H9 (cell line): ENCODE measurements around the gene NADSYN1. TPM values are rescaled to one million over a fixed set of nuclear protein-coding genes. Genes with fewer than 3 reads are reported as not detected.

Experiments used
- DNase-seq: peaks from one replicate; pipeline ENCODE4 v3.0.0-alpha.2; 2017
- H2AFZ ChIP-seq: one replicate; pipeline ENCODE4 v1.6.1; 2013; ENCODE audit warnings: mild to moderate bottlenecking, low read length, control low read depth, moderate library complexity
- H2AK5ac ChIP-seq: 2 replicates; pipeline ENCODE4 v1.6.1; 2013; ENCODE audit warnings: low read length, control low read depth, mixed read lengths; ENCODE audit not compliant: insufficient read length
- H2BK120ac ChIP-seq: one replicate; pipeline ENCODE4 v1.6.1; 2013; ENCODE audit warnings: low read depth, mild to moderate bottlenecking, low read length, control low read depth, inconsistent platforms; ENCODE audit not compliant: poor library complexity, severe bottlenecking
- H2BK12ac ChIP-seq: 2 replicates; pipeline ENCODE4 v1.6.1; 2013; ENCODE audit warnings: low read length, control low read depth, mixed read lengths, low read depth; ENCODE audit not compliant: insufficient read length
- H2BK15ac ChIP-seq: 2 replicates; pipeline ENCODE4 v1.6.1; 2013; ENCODE audit warnings: low read depth, low read length, control low read depth
- H2BK20ac ChIP-seq: one replicate; pipeline ENCODE4 v1.6.1; 2013; ENCODE audit warnings: low read depth, mild to moderate bottlenecking, low read length, control low read depth, inconsistent platforms; ENCODE audit not compliant: poor library complexity, severe bottlenecking
- H2BK5ac ChIP-seq: 2 replicates; pipeline ENCODE4 v1.6.1; 2013; ENCODE audit warnings: low read length, control low read depth, mixed read lengths; ENCODE audit not compliant: insufficient read length
- H3K14ac ChIP-seq: 2 replicates; pipeline ENCODE4 v1.6.1; 2013; ENCODE audit warnings: low read length, control low read depth; ENCODE audit not compliant: insufficient read depth
- H3K18ac ChIP-seq: 2 replicates; pipeline ENCODE4 v1.6.1; 2013; ENCODE audit warnings: low read depth, mild to moderate bottlenecking, mixed read lengths, low read length, control low read depth; ENCODE audit not compliant: insufficient read length
- H3K23ac ChIP-seq: 2 replicates; pipeline ENCODE4 v1.6.1; 2013; ENCODE audit warnings: low read length, control low read depth, mixed read lengths, low read depth; ENCODE audit not compliant: insufficient read length
- H3K23me2 ChIP-seq: 2 replicates; pipeline ENCODE4 v1.6.1; 2013; ENCODE audit warnings: low read depth, mild to moderate bottlenecking, mixed read lengths, low read length, control low read depth; ENCODE audit not compliant: insufficient read length, poor library complexity, severe bottlenecking
- H3K27ac ChIP-seq: 2 replicates; pipeline ENCODE4 v1.5.1; 2013; ENCODE audit warnings: low read length, control low read depth, mixed read lengths, low read depth; ENCODE audit not compliant: insufficient read length
- H3K27me3 ChIP-seq: 2 replicates; pipeline ENCODE4 v1.6.1; 2013; ENCODE audit warnings: low read length, control low read depth, inconsistent platforms; ENCODE audit not compliant: insufficient read depth
- H3K4ac ChIP-seq: 2 replicates; pipeline ENCODE4 v1.6.1; 2013; ENCODE audit warnings: low read depth, mild to moderate bottlenecking, control low read depth, inconsistent platforms, low read length, moderate library complexity
- H3K4me1 ChIP-seq: 2 replicates; pipeline ENCODE4 v1.6.1; 2013; ENCODE audit warnings: low read length, control low read depth, inconsistent platforms; ENCODE audit not compliant: insufficient read depth
- H3K4me2 ChIP-seq: 2 replicates; pipeline ENCODE4 v1.6.1; 2013; ENCODE audit warnings: low read length, control low read depth, mixed read lengths; ENCODE audit not compliant: insufficient read length, insufficient read depth
- H3K56ac ChIP-seq: 2 replicates; pipeline ENCODE4 v1.6.1; 2013; ENCODE audit warnings: low read depth, mild to moderate bottlenecking, mixed read lengths, low read length, control low read depth; ENCODE audit not compliant: insufficient read length
- H3K79me1 ChIP-seq: 2 replicates; pipeline ENCODE4 v1.6.1; 2013; ENCODE audit warnings: low read depth, mild to moderate bottlenecking, moderate library complexity, low read length, control low read depth, inconsistent platforms; ENCODE audit not compliant: insufficient read depth, poor library complexity, severe bottlenecking
- H3K79me2 ChIP-seq: 2 replicates; pipeline ENCODE4 v1.6.1; 2013; ENCODE audit warnings: low read length, control low read depth, inconsistent platforms; ENCODE audit not compliant: insufficient read depth
- H3K9ac ChIP-seq: 2 replicates; pipeline ENCODE4 v1.6.1; 2013; ENCODE audit warnings: low read length, control low read depth, mixed read lengths; ENCODE audit not compliant: insufficient read length; ENCODE audit errors: extremely low read depth
- H3K9me3 ChIP-seq: one replicate; pipeline ENCODE4 v1.6.1; 2013; ENCODE audit warnings: low read depth, low read length, inconsistent platforms; ENCODE audit not compliant: control insufficient read depth
- H3T11ph ChIP-seq: one replicate; pipeline ENCODE4 v1.6.1; 2013; ENCODE audit warnings: mild to moderate bottlenecking, low read length, control low read depth, inconsistent platforms
- H4K20me1 ChIP-seq: one replicate; pipeline ENCODE4 v1.6.1; 2013; ENCODE audit not compliant: control insufficient read depth, insufficient read length, insufficient read depth
- H4K5ac ChIP-seq: 2 replicates; pipeline ENCODE4 v1.6.1; 2013; ENCODE audit warnings: low read depth, mild to moderate bottlenecking, mixed read lengths, low read length, control low read depth; ENCODE audit not compliant: insufficient read length
- H4K8ac ChIP-seq: replicated peaks from 2 replicates; pipeline ENCODE4 v1.6.1; 2013; ENCODE audit warnings: low read length, control low read depth, mixed read lengths, low read depth; ENCODE audit not compliant: insufficient read length
- H4K91ac ChIP-seq: 2 replicates; pipeline ENCODE4 v1.6.1; 2013; ENCODE audit warnings: low read depth, mild to moderate bottlenecking, moderate library complexity, mixed read lengths, low read length, control low read depth; ENCODE audit not compliant: insufficient read length
- H3K27ac Mint-ChIP-seq, 3 experiments: 2 replicates in 2 of 3; 3 replicates in 1 of 3; pipeline ENCODE4 v1.8.0; 2020 to 2021; ENCODE audit warnings: mixed read lengths in 3 of 3, mild to moderate bottlenecking in 1 of 3, moderate library complexity in 1 of 3
- H3K27me3 Mint-ChIP-seq: 2 replicates; pipeline ENCODE4 v1.8.0; 2021; ENCODE audit warnings: low read depth, mild to moderate bottlenecking, moderate library complexity, mixed read lengths
- H3K36me3 Mint-ChIP-seq, 3 experiments: 2 replicates in 2 of 3; 3 replicates in 1 of 3; pipeline ENCODE4 v1.8.0; 2020 to 2021; ENCODE audit warnings: low read depth in 3 of 3, mixed read lengths in 3 of 3; ENCODE audit not compliant: insufficient read depth in 1 of 3
- H3K4me1 Mint-ChIP-seq, 2 experiments: 2 replicates each; pipeline ENCODE4 v1.8.0; 2020; ENCODE audit warnings: mixed read lengths in 2 of 2
- H3K4me3 Mint-ChIP-seq, 2 experiments: 2 replicates in 1 of 2; 3 replicates in 1 of 2; pipeline ENCODE4 v1.8.0; 2020 to 2021; ENCODE audit warnings: mild to moderate bottlenecking in 2 of 2, mixed read lengths in 2 of 2, moderate library complexity in 1 of 2
- H3K9me3 Mint-ChIP-seq, 2 experiments: 2 replicates in 1 of 2; 3 replicates in 1 of 2; pipeline ENCODE4 v1.8.0; 2020; ENCODE audit warnings: mild to moderate bottlenecking in 2 of 2, mixed read lengths in 2 of 2, moderate library complexity in 1 of 2
- WGBS: extraction: QIAGEN DNeasy Blood & Tissue Kit; methylation state at CpG from one replicate; pipeline ENCODE4 v1.1.7; 2013; ENCODE audit warnings: missing lambda C conversion rate, low lambda C conversion rate, mixed read lengths; ENCODE audit not compliant: insufficient read length; ENCODE audit errors: extremely low coverage; 5-methylcytosine and 5-hydroxymethylcytosine counted together
- total RNA-seq: library from RNA; stranded (reverse); gene quantifications from 2 replicates; pipeline ENCODE4 v1.2.1, GENCODE V29; 2021
- TF ChIP-seq, protein P1 (sequence below): fragments of 200-600 bp; sonication (generic); conservative IDR thresholded peaks from 3 replicates; pipeline ENCODE4 v1.8.0; 2021; ENCODE audit warnings: antibody characterized with exemption, mild to moderate bottlenecking

NADSYN1 gene
- total RNA-seq, 1 experiment from 2014 or later: 44.2 TPM

- Histone ChIP-seq H2BK120ac (no peak overlapping the region), H3K56ac (no peak overlapping the region), H3K23me2 (peaks cover 15% of the 10 kb centered on the region), H3K27ac (no peak overlapping the region), H3K79me1 (peaks cover 4% of the 10 kb centered on the region), H4K8ac (no peak overlapping the region), H4K5ac (no peak overlapping the region), H2BK15ac (no peak overlapping the region), H3K9ac (no peak overlapping the region), H3K4me1 (peaks cover 4% of the 10 kb centered on the region; the same call in 1 of the 2 replicates), H3K9me3 (no peaks in the 10 kb centered on the region), H4K20me1 (no peaks in the 10 kb centered on the region), H2BK12ac (no peak overlapping the region), H4K91ac (no peak overlapping the region), H3K4me2 (no peak overlapping the region), H2BK20ac (no peak overlapping the region), H3K27me3 (no peaks in the 10 kb centered on the region), H3K4ac (no peak overlapping the region), H2BK5ac (no peak overlapping the region), H2AFZ (no peak overlapping the region), H3K79me2 (no peaks in the 10 kb centered on the region), H2AK5ac (no peak overlapping the region), H3T11ph (no peak overlapping the region), H3K18ac (no peak overlapping the region), H3K14ac (no peak overlapping the region), H3K23ac (no peak overlapping the region)
- Mint-ChIP-seq H3K9me3 (no peaks in the 10 kb centered on the region), H3K4me1 (peaks cover 15 to 18% of the 10 kb centered on the region in 2 experiments), H3K27me3 (no peaks in the 10 kb centered on the region), H3K36me3 (peaks cover 13 to 62% (median 46%) of the 10 kb centered on the region in 3 experiments; a peak in 6 of 7 replicates), H3K27ac (no peak overlapping the region; a peak in 1 of 7 replicates), H3K4me3 (no peak overlapping the region)
- TF ChIP-seq, protein P1, sequence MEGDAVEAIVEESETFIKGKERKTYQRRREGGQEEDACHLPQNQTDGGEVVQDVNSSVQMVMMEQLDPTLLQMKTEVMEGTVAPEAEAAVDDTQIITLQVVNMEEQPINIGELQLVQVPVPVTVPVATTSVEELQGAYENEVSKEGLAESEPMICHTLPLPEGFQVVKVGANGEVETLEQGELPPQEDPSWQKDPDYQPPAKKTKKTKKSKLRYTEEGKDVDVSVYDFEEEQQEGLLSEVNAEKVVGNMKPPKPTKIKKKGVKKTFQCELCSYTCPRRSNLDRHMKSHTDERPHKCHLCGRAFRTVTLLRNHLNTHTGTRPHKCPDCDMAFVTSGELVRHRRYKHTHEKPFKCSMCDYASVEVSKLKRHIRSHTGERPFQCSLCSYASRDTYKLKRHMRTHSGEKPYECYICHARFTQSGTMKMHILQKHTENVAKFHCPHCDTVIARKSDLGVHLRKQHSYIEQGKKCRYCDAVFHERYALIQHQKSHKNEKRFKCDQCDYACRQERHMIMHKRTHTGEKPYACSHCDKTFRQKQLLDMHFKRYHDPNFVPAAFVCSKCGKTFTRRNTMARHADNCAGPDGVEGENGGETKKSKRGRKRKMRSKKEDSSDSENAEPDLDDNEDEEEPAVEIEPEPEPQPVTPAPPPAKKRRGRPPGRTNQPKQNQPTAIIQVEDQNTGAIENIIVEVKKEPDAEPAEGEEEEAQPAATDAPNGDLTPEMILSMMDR: no peak
- WGBS: no CpG with 5 or more reads among the region's 8 CpGs
- no peak for DNase-seq
Measured at GRCh38 chr11:71456294-71456693, 3.3 kb downstream of the NADSYN1 start.
